Activated naive CD4-positive, alpha-beta T cell treated with Interleukin-2 at 50 U/mL for 16 hours (primary cell): ENCODE data around the gene KIFC1.

Experiments
- DNase-seq: peaks from one replicate; pipeline ENCODE4 v3.0.0-alpha.2; 2020

KIFC1 gene

GRCh38 chr6:33412140-33413009 lies 20.8 kb downstream of the KIFC1 start:
- DNase-seq, result no peak

GRCh38 chr6:33413241-33414120 lies 21.9 kb downstream of the KIFC1 start:
- no peak for DNase-seq

GRCh38 chr6:33414592-33415271 lies 23.1 kb downstream of the KIFC1 start:
- DNase-seq, result no peak

- DNase-seq, result no peak
Measured at GRCh38 chr6:33415831-33416230, 24.2 kb downstream of the KIFC1 start.

DNA sequence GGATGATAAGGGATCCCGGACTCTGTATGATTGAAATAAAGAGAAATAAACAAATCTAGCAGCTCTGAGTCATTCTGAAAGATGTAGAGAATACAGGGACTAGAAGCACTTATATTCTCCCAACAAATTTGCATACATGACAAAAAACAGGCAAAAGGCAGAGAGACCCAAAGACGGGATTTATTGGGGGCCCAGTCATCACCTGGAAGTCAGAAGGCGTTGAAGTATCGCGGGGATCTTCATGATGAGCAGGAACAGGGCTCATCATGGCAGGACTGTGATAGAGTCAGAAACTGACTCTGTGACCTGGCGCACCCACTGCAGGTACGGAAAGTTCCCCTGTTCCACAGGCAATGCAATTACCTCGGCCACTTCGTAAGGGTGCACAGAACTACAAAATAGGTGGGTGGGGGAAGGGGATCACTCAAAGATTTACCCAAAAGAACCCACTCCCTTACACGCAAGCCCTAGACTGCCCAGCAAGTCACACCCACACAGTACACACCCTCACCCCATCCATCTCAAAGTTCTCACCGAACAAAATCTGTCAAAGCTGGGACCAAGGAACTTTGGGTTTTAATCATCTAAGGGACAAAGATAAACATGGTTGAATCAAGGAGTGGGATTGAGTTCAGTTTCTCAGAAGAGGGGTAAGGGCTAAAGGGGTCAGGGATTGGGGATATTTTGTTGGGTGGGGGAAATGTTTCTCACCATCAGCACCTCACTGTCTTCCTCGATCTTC lies 24.9 kb downstream of the KIFC1 start:
- DNase-seq, result peak; percentile 58

- no peak for DNase-seq
Measured at GRCh38 chr6:33417128-33417902, 25.7 kb downstream of the KIFC1 start.

GRCh38 chr6:33417903-33418689 lies 26.5 kb downstream of the KIFC1 start, which contains the start of gene CUTA:
Gene CUTA, minus strand, starts transcription at chr6:33418107. Its CDS starts 107 bp downstream, at chr6:33418000.
- DNase-seq, result peak; percentile 99

DNA sequence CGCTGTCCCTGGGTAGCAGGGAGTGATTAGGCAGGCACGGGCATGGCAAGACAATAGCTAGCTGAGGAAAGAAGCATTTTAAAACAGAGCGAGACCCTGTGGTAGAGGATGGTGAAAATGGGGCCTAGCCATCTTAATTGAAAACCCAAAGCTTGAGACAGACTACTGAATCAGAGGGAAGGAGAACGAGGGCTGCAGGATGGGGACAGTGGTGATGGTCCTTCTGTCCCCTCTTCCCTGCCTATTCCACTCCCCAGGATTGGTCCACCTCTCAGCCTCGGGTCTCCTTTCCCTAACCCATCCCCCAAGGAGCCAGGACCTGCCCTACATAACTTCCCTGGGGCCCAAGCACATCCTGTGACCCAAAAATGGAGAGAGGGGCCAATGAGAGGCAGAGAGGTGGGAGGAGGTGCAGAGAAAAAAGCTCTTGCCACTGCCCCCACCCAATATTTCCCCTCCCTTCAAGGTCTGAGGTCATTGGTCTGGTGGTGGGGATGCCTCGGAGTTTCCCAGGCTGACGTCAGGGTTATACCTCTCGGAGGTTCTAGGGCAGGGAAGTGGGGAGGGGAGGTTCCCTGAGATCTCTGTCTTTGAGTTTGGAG lies 27.2 kb downstream of the KIFC1 start:
- DNase-seq, result peak; percentile 68

DNA sequence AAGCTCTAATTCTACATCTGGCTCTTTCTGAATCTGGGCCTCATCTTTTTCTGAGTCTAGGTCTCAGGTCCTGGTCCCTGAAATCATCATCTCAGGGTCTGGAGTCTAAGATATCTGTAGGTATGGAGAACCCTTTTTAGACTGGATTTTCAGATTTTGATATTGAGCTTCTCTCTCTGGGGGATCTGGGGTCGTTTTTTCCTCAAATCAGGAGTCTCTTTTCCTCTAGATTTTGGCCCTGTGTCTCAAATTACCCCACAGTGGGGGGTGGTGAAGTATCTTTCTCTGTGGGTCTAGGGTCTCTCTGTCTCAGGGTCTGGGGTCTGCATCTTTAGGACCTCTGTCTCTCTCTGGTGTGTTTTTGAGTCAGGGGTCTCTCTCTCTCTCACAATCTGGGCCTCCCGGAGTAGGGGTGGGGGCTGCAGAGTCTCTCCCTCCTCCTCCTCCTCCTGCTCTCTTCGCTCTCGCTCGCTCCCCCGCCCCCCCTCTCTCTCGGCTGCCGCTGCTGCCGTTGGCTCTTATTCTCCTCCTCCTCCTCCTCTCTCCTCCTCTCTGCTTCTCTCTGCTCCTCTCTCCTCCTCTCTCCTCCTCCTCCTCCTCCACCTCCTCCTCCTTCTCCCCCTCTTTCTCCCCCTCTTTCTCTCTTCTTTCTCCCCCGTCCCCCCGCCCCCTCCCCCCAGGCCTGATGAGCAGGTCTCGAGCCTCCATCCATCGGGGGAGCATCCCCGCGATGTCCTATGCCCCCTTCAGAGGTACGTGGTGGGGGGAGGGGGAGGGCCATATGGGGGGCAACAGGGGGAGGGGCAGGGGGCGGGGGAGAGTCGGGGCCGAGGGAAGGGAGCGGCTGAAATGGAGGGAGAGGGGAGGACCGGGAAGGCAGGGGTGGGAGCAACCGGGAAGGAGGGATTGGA lies 28.2 kb downstream of the KIFC1 start, which contains the start of gene SYNGAP1:
Gene SYNGAP1 (plus strand): TSS at position 486 of the 911 bp plus-strand sequence. CDS start 200 bp downstream, at position 686.
- peak; percentile 43 for DNase-seq

DNA sequence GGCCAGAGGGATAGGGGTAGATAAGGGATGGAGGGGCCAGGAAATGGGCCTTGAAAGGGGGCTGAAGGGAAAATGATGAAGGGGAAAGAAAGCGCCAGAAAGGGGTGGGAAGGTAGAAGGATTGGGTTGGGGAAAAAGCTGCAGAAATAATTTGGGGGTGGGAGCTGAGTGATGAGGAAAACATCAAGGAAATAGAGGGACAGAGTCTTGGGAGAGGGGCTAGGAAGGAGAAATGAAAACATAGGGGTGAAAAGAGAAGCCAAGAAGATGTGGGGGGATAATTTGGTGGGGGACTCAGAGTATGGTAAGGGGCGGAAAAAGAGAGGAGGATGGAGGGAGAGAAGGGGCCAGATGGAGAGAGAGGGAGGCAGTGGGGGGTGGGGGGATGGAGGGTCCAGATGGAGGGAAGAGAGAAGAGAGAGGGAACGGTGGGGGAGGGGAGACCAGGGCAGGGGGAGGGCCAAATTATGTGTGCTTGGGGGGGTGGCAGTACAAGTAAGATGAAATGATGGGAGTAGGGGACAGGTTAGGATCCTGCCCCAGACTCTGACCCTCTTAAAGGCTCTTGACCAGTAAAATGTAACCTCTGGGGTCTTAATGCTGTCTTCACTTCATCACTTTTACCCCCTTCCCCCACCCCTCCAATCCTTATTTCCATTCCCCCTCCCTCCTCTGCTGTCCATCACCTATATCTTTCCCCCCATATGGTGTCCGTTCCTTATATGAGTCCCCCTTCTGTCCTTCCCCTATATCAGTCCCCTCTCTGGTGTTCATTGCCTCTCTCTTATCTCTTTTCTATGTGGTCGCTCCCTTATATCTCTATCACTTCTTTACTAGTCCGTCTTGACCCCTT lies 29.1 kb downstream of the KIFC1 start:
- DNase-seq, result no peak

DNA sequence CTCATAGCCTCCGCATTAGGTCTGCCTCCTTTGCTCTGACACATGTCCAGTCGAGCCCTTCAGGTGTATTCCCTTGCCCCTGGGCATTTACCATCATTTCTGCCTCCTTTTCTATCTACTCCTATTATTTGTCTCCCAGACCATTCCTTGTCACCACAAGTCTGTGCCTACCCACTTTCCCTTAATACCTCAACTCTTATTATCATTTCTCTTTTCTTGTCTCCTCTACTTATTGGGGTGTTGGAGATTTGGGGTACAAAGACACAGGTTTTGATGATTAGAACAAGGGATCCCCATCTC lies 29.7 kb downstream of the KIFC1 start:
- no peak for DNase-seq

- DNase-seq, result no peak
Measured at GRCh38 chr6:33423777-33424176, 32.2 kb downstream of the KIFC1 start.

DNA sequence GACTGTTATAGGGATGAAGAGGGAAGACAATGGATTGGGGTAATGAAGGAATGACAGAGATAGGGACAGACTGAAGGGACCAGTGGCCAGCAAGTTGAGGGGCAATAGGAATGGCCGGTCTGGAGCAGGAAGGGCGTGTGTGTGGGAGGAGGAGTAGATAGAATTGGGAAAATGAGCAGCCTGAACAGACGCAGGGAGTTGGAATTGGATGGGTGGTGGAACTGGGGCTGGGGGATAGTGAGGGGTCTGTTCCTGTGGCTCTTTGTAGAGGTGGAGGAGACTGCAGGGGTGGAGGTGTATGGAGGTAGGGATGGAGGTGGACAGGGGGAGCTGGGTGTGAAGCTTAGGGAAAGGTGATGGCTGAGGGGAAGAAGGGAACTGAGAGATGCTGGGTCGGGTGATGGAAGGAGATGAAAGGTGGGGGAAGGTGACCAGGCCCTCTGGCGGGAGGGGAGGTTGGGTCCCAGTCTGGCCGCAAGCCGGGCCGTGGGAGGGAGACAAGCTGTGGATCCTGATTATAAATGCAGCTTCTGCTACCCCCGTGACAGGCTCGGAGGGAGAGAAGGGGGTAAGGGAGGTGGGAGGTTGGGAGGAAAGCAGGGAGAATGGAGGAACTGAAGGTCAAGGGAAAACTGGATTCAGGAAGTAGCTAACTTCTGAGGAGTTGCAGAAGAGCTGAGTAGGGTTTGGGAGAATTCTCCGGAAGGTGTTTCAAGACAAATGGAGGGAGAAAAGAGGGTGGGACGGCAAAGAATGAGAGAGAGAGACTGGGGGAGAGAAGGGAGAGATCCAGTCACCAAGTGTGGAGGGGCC lies 33.4 kb downstream of the KIFC1 start:
- DNase-seq, result no peak

DNA sequence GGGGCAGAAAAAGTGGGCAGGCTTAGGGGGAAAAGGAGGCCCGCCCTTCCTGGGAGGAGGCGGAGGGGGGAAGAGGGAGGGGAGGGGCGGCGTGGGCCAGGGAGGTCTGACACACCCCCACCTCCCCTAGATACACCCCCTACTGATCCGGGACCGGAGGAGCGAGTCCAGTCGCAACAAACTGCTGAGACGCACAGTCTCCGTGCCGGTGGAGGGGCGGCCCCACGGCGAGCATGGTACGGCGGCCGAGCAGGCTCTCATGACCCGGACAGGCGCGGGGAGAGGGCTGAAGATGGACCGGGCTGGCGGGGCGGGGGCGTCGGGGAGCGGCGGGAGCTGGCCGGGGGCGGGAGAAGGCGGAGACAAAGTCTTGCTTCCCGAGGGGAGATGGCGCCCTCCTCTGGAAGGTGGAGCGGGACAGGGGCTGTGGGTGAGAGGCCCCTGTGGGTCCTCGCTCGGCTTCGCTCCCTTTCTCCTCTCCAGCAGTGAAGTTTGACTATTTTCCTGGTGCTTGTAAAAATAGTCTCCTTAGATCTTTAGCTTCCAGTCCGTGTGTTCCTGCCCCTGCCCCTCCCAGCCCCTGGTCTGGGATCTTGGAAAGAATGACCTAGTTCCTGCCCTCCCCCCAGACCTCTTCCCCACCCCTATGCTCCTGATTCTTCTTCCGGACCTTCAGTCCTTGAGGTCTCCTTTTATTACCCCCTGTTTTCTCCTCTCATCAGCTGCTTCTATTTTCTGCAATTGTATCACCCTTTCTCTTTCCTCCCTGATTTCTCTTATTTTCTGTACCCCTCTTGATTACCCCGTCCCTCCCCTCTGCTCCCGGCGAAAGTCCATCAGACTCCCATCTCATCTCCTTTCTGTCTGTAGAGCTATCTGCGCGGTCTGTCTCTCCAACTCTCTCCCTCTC lies 34.3 kb downstream of the KIFC1 start:
- DNase-seq, result peak; percentile 82

DNA sequence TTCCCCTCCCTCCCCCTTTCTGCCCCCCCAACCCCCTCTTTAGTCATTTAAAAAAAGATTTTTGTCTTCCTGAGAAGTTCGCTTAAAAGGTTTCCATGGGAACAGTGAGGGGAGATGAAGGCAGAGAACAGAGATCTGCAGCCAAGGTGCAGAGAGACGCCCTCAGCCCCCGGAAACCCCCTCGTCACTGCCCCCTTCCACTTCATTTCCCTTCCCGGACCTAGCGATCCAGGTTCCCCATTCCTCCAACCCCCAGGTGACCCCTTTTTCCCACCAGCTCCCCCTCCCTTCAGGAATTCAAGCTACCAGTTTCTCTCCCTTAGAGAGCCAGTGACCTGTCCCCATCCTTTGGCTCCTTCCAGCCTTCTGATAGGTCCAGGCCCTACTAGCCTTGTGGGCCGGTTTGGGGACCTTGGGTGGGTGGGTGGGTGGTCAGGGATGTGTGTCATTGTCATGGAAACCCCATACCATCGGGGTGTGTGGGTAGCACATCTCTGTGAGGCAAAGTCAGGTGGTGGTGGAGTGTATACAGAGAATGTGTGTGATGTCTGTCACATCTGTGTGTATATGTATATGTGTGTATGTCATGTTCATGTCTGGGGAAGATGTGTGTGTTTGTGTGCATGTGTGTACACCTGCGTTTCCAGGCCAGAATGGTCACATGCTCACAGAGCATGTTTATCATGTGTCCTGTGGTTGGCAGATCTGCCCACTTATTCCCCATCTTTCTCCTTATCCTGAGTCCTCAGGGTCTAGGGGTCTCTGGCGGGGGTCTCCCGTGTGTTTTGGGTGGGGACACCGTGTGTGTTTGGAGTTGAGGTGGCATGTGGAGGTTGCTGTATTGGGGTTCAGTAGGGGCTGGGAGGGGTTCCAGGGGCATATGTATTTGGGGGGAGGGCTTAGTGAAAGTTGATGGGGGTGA lies 35.2 kb downstream of the KIFC1 start:
- peak; percentile 30 for DNase-seq
